ENCODE data around the gene DLG2. TPM values are rescaled to one million over a fixed set of nuclear protein-coding genes. Genes with fewer than 3 reads are reported as not detected.
A peak's percentile ranks its signal among the peaks of the same experiment; 100 is the strongest.

DLG2 gene
- total RNA-seq, 1 donor from 2014 or later = 5.9 TPM

GRCh38 chr11:83681906-83682610 lies 1945.1 kb downstream of the DLG2 start:
- H3K27me3 Mint-ChIP-seq = no peaks in the 10 kb centered on the region
- H3K4me1 Mint-ChIP-seq (ENCODE audit: unreplicated experiment) = peaks cover 20% of the 10 kb centered on the region
- H3K27ac Mint-ChIP-seq = no peak overlapping the region
- no peak for TF ChIP-seq CTCF (conservative IDR thresholded peaks at IDR 0.05)
- H3K9me3 Mint-ChIP-seq = no peaks in the 10 kb centered on the region
- H3K36me3 Mint-ChIP-seq = no peaks in the 10 kb centered on the region
- peak overlapping the region; percentile 78 for H3K4me3 Mint-ChIP-seq
- no peak for DNase-seq (ENCODE audit: extremely low spot score, unreplicated experiment)

GRCh38 chr11:83681031-83681781 lies 1945.9 kb downstream of the DLG2 start:
- Mint-ChIP-seq H3K9me3 (no peaks in the 10 kb centered on the region), H3K4me3 (peak overlapping the region; percentile 78), H3K27ac (peak overlapping the region; percentile 7), H3K36me3 (no peaks in the 10 kb centered on the region), H3K4me1 (ENCODE audit: unreplicated experiment) (peaks cover 20% of the 10 kb centered on the region), H3K27me3 (no peaks in the 10 kb centered on the region)
- DNase-seq (ENCODE audit: extremely low spot score, unreplicated experiment) = no peak
- no peak for TF ChIP-seq CTCF (conservative IDR thresholded peaks at IDR 0.05)

GRCh38 chr11:83680321-83680720 lies 1946.8 kb downstream of the DLG2 start:
- Mint-ChIP-seq H3K27ac (no peak overlapping the region), H3K36me3 (no peaks in the 10 kb centered on the region), H3K9me3 (no peaks in the 10 kb centered on the region), H3K4me1 (ENCODE audit: unreplicated experiment) (peaks cover 20% of the 10 kb centered on the region), H3K27me3 (no peaks in the 10 kb centered on the region), H3K4me3 (peak overlapping the region; percentile 37)
- no peak for TF ChIP-seq CTCF (conservative IDR thresholded peaks at IDR 0.05)
- DNase-seq (ENCODE audit: extremely low spot score, unreplicated experiment) = no peak

- Mint-ChIP-seq H3K9me3 (no peaks in the 10 kb centered on the region), H3K4me3 (no peak overlapping the region), H3K4me1 (ENCODE audit: unreplicated experiment) (peaks cover 20% of the 10 kb centered on the region), H3K36me3 (no peaks in the 10 kb centered on the region), H3K27ac (no peak overlapping the region), H3K27me3 (no peaks in the 10 kb centered on the region)
- no peak for TF ChIP-seq CTCF (conservative IDR thresholded peaks at IDR 0.05)
- DNase-seq (ENCODE audit: extremely low spot score, unreplicated experiment) = no peak
Observed at GRCh38 chr11:83678831-83679584, 1948.1 kb downstream of the DLG2 start.

GRCh38 chr11:83677730-83678129 lies 1949.4 kb downstream of the DLG2 start:
- H3K4me3 Mint-ChIP-seq = no peak overlapping the region
- no peak overlapping the region for H3K27ac Mint-ChIP-seq
- no peaks in the 10 kb centered on the region for H3K36me3 Mint-ChIP-seq
- H3K4me1 Mint-ChIP-seq (ENCODE audit: unreplicated experiment) = peaks cover 20% of the 10 kb centered on the region
- H3K9me3 Mint-ChIP-seq = no peaks in the 10 kb centered on the region
- no peaks in the 10 kb centered on the region for H3K27me3 Mint-ChIP-seq
- DNase-seq (ENCODE audit: extremely low spot score, unreplicated experiment) = no peak
- TF ChIP-seq CTCF (conservative IDR thresholded peaks at IDR 0.05) = no peak
